ENCODE measurements around the gene SDCBP2. TPM values are rescaled to one million over a fixed set of nuclear protein-coding genes. Genes with fewer than 3 reads are reported as not detected.

The SDCBP2 gene
- total and polyA plus RNA-seq, 2 of the 13 experiments (the other 11 are each of a cell fraction or from before 2014, with no cell fraction given), result 1.2 to 2.4 TPM

DNA sequence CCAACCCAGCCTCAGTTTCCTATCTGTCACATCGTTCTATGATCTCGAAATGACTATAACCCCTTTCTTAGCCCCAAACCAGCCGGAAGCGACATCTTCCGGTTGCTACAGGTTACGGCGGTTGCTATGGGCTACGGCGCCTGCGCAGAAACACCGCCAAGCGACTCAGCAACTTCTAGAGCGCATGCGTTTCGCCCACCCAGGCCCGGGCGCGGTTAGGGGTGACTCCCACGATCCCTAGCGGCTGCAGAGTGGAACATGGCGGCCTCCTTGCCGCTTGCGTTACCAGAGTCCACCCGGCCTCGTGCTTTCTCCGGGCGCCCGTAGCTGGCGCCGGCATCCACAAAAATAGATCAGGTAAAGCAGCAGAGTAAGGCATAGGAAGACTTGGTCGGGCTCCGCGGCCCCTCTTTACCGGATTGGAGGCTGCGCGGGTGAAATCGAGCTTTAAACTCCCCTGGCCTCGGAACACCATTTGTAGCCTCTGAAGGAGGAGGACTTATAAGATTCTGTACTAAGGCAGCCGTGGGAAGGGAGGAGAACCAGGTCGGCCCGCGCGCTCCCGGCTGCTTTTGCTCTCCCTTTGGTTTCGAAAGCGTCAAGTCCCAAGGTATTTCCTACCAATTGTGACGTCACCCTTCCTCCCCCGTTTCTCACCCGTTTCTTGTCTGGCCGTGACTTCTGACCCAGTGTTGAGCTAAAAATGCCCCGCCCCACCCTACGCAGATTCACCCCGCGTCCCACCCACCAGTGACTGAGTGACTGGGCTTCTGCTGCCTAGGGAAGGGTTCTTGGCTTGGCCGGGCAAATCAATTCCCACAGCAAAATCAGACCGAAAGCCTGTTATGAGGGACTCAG, 3.5 kb downstream of the SDCBP2 start (continued):
- TF ChIP-seq HCFC1 (IDR thresholded peaks at IDR 0.05; ENCODE audit: low read depth, low read length) (peak; percentile 47; the same call in 1 of the 2 replicates), MAFG (CRISPR knock-in tag; IDR thresholded peaks at IDR 0.05) (0 out of 2 replicates have a peak, but pooled peaks have one; percentile 52), ZNF337 (CRISPR knock-in tag; IDR thresholded peaks at IDR 0.05; ENCODE audit: borderline replicate concordance, low read depth) (no peak), ZNF543 (CRISPR knock-in tag; IDR thresholded peaks at IDR 0.05) (peak; percentile 53; the same call in 1 of the 2 replicates), ZNF766 (CRISPR knock-in tag; IDR thresholded peaks at IDR 0.05; ENCODE audit: borderline replicate concordance) (peak; percentile 77; the same call in 1 of the 2 replicates), MED1 (CRISPR knock-in tag; IDR thresholded peaks at IDR 0.05) (peak; percentile 65; the same call in 1 of the 2 replicates), ZNF20 (CRISPR knock-in tag; IDR thresholded peaks at IDR 0.05) (no peak), EZH2 (conservative IDR thresholded peaks at IDR 0.05; ENCODE audit: low read depth, low read length) (no peak), PAX8 (CRISPR knock-in tag; IDR thresholded peaks at IDR 0.05; ENCODE audit: borderline replicate concordance) (peak; percentile 35; the same call in 1 of the 2 replicates), HOXA5 (CRISPR knock-in tag; IDR thresholded peaks at IDR 0.05) (peak; percentile 87), ZC3H4 (CRISPR knock-in tag; IDR thresholded peaks at IDR 0.05; ENCODE audit: borderline replicate concordance) (peak; percentile 46; the same call in 1 of the 2 replicates), EEA1 (CRISPR knock-in tag; IDR thresholded peaks at IDR 0.05; ENCODE audit: borderline replicate concordance) (peak; percentile 96; the same call in 1 of the 2 replicates)
- TF ChIP-seq, protein P1, sequence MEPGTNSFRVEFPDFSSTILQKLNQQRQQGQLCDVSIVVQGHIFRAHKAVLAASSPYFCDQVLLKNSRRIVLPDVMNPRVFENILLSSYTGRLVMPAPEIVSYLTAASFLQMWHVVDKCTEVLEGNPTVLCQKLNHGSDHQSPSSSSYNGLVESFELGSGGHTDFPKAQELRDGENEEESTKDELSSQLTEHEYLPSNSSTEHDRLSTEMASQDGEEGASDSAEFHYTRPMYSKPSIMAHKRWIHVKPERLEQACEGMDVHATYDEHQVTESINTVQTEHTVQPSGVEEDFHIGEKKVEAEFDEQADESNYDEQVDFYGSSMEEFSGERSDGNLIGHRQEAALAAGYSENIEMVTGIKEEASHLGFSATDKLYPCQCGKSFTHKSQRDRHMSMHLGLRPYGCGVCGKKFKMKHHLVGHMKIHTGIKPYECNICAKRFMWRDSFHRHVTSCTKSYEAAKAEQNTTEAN (CRISPR knock-in tag; conservative IDR thresholded peaks at IDR 0.05), result no peak
- TF ChIP-seq, protein P2, sequence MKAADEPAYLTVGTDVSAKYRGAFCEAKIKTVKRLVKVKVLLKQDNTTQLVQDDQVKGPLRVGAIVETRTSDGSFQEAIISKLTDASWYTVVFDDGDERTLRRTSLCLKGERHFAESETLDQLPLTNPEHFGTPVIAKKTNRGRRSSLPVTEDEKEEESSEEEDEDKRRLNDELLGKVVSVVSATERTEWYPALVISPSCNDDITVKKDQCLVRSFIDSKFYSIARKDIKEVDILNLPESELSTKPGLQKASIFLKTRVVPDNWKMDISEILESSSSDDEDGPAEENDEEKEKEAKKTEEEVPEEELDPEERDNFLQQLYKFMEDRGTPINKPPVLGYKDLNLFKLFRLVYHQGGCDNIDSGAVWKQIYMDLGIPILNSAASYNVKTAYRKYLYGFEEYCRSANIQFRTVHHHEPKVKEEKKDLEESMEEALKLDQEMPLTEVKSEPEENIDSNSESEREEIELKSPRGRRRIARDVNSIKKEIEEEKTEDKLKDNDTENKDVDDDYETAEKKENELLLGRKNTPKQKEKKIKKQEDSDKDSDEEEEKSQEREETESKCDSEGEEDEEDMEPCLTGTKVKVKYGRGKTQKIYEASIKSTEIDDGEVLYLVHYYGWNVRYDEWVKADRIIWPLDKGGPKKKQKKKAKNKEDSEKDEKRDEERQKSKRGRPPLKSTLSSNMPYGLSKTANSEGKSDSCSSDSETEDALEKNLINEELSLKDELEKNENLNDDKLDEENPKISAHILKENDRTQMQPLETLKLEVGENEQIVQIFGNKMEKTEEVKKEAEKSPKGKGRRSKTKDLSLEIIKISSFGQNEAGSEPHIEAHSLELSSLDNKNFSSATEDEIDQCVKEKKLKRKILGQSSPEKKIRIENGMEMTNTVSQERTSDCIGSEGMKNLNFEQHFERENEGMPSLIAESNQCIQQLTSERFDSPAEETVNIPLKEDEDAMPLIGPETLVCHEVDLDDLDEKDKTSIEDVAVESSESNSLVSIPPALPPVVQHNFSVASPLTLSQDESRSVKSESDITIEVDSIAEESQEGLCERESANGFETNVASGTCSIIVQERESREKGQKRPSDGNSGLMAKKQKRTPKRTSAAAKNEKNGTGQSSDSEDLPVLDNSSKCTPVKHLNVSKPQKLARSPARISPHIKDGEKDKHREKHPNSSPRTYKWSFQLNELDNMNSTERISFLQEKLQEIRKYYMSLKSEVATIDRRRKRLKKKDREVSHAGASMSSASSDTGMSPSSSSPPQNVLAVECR (CRISPR knock-in tag; IDR thresholded peaks at IDR 0.05; ENCODE audit: borderline replicate concordance), result peak; percentile 89; the same call in 1 of the 2 replicates
- TF ChIP-seq, protein P3, sequence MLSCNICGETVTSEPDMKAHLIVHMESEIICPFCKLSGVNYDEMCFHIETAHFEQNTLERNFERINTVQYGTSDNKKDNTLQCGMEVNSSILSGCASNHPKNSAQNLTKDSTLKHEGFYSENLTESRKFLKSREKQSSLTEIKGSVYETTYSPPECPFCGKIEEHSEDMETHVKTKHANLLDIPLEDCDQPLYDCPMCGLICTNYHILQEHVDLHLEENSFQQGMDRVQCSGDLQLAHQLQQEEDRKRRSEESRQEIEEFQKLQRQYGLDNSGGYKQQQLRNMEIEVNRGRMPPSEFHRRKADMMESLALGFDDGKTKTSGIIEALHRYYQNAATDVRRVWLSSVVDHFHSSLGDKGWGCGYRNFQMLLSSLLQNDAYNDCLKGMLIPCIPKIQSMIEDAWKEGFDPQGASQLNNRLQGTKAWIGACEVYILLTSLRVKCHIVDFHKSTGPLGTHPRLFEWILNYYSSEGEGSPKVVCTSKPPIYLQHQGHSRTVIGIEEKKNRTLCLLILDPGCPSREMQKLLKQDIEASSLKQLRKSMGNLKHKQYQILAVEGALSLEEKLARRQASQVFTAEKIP (CRISPR knock-in tag; IDR thresholded peaks at IDR 0.05; ENCODE audit: borderline replicate concordance), result no peak
- TF ChIP-seq, protein P4, sequence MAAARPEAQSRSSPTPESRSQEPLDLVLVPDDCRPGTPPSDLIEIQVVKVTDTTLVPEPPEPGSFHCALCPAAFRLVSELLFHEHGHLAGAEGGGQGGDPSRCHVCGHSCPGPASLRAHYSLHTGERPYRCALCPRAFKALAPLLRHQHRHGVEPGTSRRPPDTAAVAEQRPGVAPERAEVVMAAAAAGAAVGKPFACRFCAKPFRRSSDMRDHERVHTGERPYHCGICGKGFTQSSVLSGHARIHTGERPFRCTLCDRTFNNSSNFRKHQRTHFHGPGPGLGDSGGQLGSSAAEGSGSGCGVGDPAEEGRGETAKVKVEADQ (CRISPR knock-in tag; IDR thresholded peaks at IDR 0.05; ENCODE audit: borderline replicate concordance), result peak; percentile 33; the same call in 1 of the 2 replicates
- TF ChIP-seq, protein P5, sequence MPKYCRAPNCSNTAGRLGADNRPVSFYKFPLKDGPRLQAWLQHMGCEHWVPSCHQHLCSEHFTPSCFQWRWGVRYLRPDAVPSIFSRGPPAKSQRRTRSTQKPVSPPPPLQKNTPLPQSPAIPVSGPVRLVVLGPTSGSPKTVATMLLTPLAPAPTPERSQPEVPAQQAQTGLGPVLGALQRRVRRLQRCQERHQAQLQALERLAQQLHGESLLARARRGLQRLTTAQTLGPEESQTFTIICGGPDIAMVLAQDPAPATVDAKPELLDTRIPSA (CRISPR knock-in tag; IDR thresholded peaks at IDR 0.05; ENCODE audit: borderline replicate concordance), result peak; percentile 98
